ENCODE measurements around the gene GALNTL6.

GALNTL6 gene

DNA sequence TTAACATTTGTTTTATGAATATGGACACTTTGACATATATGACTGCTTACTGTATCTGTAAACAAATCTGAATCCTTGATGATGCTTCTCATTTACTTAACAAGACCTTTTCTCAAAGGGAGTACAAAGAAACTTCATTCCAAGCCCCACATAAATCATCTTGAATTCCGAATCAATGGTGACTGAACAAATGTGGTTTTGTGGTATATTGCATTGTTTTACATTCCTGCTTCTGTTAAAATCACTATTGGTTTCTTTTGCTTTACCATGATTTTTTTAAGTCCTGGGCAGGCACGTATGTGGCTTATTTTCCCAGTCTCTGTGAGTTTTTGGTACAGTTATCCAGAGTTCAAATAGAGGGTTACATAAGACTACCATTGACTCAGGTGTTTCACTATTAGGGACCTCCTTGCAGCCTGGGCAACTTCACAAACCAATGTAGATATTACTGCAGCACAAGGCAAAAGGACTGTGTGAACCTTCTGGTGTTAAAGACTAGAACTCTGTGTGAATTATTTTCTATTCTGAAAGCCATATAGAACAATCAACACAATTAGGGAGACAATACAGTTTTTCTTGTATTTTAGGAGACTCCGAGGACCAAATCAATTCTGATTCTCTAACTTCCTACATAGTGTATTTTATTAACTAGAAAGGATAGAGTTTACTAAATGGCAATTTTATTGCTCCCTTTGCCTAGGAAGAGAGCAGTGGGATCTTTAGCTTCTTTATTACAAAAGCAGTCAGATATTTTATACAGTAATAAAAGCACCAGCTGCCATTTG lies 196.4 kb downstream of the GALNTL6 start:
- DNase-seq, result no peak

DNA sequence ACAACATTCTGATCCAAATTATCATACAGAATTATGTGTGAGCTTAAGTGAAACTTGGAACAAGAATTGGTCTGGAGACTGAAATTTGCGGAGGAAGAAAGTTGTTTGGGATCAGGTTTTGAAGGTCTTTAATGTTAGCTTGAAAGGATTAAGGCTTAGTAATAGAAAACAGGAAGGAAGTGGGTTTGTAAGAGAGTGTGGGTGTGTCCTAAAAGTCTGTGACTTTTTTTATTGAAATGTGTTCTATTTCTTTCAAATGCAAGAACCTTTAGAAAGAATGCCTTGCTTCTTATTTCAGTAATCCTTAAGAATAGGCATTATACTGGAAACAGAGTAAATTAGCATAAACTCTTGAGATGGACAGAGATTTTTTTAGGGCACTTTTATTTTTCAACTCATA lies 198.0 kb downstream of the GALNTL6 start:
- DNase-seq, result no peak

DNA sequence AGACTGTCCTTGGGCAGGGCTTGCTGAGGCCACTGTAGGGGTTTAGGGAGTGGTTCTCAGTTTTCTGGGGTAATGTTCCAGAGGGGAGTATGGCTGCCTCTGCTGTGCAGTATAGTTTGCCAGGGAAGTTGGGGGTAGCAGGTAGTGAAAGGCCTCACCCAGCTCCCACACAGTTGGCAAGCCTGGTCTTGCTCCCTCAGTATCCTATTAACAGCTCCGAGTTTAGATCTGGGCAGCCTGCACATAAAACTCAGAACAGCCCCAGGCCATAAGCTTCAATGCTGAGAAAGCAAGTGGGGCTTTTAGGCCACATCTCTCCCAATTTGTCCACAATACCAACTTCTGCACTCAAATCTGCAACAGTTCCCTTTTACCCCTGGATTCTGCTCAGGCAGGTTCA lies 205.2 kb downstream of the GALNTL6 start:
- DNase-seq, result no peak

DNA sequence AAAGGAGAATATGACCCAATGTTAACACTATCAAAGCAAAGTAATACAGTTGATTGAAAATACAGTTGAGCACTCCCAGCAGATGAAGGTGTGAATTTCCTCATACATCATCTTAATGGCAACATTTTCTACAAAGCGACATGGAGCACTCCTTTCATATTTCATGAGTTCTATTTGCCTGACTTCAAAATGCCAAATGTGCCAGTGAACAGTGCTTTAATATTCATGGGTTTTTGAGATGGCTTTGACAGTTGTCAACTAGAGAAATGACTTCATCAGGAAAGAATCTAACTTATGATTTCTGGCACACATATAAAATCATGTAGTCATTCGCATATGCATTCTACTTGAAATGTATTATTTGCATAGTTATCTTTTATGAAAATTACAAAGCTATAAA lies 222.4 kb downstream of the GALNTL6 start:
- DNase-seq, result no peak

DNA sequence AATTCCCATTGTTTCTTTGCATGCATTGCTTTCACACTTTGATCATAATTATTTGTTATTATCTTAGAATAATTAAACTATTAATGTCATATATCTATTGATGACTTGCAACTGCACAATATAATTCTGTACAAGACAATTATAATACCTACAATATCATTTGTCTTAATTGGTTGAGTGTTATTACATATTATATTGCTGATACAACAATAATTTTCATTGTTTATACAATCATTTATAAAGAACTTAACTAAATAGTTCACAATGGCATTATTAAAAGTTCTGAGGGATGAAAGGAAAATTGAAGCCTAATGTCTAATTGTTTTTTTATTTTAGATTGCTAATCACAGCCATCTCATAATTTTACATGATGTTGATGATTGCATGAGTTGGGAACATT lies 227.6 kb downstream of the GALNTL6 start:
- no peak for DNase-seq

DNA sequence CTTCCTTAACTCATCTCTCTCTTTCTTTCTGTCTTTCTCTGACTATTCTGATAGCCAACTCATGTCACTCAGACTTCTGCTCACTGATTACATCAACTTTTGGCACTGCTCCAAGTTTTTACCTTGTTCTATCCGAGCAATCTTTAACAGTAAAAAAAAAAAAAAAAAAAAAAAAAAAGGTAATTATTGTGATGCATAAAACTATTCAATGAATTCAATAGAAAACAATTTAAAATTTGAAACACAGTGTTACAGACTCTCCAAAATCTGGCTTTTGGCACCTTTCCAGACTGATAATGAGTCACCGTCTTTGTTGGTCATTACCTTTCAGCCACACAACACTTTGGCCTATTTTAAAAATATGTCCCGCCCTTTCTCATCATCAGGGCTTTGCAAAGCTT lies 229.5 kb downstream of the GALNTL6 start:
- no peak for DNase-seq

DNA sequence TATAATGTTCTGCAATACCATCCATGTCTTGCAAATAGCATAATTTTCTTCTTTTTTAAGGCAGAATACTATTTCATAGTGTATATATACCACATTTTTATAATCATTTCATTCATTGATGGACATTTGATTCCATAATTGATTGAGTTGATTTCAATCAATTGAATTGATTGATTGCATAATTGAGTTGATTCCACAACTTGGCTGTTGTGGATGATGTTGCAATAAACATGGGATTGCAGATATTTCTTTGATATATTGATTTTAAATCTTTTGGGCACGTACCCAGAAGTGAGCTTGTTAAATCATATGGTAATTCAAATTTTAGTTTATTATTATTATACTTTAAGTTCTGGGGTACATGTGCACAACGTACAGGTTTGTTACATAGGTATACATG lies 232.8 kb downstream of the GALNTL6 start:
- no peak for DNase-seq

DNA sequence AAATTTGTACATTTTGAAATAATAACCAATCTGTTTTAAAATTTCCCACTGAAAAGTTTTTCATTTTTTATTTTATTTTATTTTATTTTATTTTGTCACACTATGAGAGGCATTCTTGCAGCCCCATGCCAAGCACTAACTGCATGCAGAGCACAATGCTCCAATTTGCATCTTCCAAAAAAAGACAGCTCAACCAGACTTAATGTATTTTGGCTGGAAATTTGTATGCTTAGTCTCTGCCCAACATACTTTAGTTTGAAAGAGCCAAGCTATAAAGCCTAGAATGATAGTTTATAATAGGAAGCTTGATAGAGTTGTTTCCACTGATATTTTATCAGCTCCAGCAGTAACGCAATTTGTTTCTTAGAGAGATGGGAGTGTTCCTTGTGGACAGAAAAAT lies 235.5 kb downstream of the GALNTL6 start:
- DNase-seq, result no peak

DNA sequence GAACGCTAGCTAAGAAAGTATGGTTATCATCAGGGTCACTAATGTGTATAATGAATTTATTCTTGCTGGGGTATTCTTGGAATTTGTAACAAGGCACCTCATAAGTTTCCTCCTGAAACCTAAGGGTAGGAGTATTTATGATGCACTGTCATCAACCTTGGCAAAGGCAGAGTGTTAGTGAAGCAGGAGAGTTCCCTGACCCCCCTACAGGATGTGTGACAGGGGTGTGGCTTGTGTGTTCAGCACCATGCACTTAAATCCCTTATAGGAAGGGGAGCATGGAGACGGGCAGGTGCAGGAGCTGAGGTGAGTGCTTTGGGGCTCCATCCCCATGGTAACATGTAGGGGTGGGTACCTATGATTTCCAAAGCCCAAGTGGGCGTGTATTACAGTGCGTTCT lies 237.7 kb downstream of the GALNTL6 start:
- no peak for DNase-seq

DNA sequence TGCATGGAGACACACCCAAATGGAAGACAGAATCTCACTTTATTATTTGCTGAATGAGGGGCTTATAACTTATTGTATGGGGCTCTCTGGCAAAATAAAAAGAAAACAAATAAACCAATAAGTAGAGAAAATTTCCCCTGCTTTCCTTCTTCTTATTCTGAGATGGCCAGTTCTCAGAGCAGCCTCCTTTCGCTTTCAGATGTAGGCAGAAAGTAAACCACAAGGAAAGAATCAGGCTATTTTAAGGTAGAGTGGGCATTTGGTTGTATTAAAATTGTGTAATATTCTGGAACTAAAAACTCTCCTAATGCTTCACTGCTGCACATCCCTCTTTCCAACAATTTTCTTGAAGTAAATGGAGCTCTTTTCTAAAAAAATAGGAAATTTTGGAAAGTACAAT lies 241.8 kb downstream of the GALNTL6 start:
- DNase-seq, result no peak

DNA sequence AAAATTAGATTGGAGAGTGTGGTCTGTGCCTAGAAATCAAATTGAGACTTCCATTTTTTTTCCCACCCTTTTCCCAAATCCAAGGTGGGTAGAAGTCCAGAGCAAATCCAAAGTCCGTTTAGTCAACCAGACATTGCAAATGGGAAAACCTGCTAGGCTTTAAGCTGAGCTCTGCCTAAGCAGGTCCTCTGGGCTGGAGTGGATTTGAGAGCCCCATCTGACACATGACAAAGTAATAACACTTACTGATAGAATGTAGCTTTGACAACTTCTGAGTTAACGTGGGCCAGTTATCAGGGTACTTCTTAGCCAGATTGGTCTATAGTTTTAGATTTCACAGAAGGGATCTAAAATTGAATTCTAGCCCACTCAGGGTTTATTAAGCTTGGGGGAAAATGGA lies 242.3 kb downstream of the GALNTL6 start:
- no peak for DNase-seq

DNA sequence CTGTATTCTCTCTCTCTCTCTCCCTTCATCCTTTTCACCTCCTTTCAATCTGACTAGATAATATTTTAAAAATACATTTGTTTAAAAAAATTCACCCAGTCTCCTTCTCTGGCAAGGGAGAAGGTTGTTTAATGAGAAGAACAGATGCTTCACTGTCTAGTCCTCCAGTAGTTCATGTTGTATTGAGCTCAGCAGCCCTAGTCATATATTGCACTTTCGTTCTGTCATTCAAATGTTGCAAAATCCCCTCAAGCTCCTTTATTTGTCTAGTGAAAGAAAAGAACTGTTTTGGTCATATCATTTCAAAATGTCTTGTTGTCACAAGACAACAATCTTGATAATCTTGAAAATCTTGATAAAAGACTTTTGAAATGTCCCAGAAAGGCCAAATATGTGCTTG lies 248.0 kb downstream of the GALNTL6 start:
- DNase-seq, result no peak

DNA sequence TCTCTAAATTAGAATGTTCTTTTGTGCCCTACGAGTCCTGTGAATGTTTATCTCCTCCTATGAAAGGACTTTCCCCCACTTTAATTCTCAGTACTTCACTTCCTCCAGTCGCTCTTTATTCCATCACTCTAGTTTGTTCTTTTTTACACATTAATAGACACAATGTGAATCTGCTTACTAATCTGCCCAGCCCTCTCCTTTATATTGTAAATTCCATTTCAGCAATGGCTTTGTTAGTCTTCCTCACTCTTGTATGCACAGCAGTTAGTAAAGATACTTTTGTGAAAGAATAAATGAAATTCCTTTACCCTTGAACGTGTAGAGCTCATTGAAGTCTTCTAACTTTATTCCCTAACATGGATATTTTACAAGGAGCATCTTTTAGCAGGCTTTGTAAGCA lies 255.3 kb downstream of the GALNTL6 start:
- DNase-seq, result no peak

DNA sequence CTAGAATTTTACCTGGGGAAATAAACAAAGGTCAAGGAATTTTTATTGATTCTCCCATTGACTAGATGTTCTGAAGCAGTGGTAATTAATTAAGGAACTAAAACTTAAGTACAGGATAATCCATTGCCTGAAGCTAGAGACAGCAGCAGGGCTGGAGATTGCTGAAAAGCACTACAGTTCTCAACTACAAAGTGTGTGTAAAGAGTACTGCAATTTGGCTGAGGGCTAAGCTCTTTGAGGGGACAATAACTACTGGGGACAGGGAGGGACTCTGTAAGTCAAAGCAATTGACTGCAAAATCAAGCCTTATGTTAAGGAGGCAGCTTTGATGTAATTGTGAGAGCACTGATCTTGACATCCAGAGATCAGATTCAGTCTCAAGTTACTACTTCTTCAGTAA lies 260.4 kb downstream of the GALNTL6 start:
- DNase-seq, result no peak

DNA sequence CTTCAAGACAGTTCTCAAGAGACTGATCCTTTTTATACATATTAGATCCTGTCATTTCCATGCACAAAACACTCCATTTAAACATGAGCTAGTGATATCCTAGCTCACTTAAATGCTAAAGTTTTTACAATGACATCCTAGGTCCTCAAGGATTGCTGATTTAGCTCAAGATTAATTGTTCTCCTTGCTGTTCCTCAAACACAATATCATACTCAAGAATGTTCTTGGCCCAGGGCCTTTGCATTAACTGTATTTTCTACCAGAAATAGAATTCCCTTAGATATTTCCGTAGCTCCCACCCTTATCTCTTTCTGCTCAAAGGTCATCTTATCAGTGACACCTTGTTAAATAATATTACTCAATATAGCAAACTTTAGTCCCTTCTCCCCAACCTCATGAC lies 270.1 kb downstream of the GALNTL6 start:
- DNase-seq, result no peak

DNA sequence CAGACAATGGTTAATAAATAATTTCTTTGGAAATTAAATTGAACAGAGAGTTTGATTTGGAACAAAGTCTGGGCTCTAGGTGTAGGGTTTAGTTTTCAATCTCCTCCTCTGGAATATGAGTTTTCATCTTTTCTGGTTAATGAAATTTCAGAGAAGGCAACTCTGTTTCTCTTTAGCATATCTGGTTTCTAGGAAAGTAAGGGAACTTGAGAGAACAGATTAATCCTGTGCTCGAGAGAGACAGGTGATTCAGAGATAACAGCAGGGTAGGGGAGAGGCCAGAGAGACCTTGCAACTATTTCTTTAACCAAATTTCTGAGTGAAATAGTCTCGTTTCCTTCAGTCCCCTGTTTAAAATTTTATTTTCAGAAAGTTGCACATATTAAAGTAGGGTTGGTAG lies 275.4 kb downstream of the GALNTL6 start:
- DNase-seq, result no peak

DNA sequence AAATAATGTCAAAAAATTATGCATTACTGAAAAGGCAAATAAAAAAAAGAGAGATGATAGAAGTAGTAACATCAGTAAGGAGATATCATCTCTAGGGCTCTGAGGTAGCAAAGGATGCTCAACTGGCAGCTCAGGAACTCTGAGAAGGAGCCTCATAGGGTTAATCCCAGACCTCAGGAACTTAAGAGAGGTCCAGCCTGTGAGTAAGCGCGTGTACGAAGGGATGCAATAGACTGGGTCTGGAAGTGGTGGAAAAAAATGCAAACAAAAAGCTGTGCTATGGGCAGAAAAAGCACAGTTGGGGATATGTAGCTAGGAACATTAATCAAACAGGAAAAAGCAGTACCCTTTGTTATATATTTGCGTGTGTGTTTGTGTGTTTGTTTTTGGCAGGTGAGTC lies 282.0 kb downstream of the GALNTL6 start:
- no peak for DNase-seq

DNA sequence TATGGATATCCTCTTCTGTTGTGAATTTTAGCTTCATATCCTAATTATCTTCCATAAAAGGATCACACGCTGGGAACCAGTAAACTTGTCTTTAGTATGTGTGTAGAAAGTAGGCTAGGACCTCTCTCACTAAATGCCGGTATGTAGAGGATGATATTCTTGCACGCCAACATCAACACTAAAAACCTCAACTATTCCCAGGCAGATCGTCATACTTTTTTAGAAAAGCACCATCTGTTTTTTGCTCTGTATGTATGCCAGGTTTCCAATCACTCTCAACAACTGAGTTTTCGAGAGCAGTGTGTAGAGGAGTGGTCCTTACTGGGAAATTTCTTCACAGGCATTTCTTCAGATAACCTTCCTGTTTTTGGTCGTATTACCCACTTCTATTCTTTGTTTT lies 283.6 kb downstream of the GALNTL6 start:
- no peak for DNase-seq

DNA sequence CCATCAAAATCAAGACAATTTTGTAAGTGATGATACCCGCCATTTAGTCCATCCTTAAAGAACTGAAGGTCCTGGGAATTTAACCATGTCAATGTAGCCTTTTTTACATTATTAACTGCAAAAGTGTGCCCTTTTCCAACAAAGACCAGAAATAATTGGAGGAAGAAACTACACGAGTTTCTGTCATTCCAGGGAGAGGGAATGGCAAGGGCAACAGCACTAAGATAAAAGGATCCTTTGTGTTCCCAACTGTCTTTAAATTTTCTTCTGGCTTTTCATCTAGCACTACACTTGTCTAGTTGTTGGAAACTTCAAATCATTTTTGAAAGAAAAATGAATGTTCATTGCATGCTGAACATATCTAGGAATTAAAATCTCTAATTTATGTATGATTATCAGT lies 286.2 kb downstream of the GALNTL6 start:
- no peak for DNase-seq

DNA sequence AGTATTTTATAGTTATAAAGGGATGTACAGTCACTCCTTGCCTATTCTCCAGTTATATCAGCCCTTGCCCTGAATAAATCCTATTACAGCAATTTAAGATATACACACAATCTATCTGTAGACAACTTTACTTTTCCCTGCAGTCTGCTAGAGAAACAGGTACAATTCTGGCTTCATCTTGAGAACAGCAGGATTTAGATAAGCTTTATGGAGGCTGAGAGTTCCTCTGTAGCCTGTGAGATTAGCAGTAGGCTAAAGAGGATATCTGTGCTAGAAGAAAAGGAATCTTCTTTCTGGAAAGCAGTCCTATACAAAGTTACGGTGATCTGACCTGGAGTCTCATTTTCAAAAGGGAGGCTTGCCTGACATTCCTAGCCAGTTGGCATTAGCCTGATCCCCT lies 290.3 kb downstream of the GALNTL6 start:
- no peak for DNase-seq

DNA sequence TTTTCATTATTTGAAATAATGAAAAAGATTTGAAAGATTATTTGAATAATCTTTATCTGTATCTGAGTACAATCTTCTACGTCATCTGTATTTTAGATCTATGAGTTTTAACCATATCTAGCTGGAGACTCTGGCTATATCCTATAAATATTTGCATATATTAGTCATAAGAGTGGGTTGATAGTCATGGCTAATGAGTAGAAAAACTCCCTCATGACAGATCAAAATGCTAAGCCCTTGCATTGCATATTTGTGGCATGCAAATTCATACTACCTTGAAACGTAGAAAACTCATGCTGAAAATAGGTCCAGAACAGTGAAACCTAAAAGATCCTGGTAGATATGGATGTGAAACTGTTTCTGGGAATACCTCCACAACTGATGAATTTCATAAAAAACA lies 291.3 kb downstream of the GALNTL6 start:
- no peak for DNase-seq

DNA sequence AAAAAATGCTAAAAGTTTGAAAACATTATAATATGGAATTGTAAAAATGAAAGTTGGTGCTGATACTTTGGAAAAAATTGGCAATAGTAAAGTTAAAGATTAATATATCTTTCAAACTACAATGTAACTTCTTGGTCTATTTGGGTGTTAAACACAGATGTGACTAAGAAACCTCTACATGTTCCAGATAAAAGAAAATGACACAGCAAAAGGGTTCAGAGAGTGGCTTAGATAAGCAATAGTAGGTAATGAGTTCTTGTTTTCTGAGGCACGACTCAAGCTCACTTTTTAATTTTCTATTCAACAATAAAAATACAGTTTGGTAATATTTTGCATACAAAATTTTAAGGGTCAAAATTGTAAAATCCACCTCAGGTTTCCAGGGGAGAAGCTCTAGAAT lies 292.7 kb downstream of the GALNTL6 start:
- no peak for DNase-seq

DNA sequence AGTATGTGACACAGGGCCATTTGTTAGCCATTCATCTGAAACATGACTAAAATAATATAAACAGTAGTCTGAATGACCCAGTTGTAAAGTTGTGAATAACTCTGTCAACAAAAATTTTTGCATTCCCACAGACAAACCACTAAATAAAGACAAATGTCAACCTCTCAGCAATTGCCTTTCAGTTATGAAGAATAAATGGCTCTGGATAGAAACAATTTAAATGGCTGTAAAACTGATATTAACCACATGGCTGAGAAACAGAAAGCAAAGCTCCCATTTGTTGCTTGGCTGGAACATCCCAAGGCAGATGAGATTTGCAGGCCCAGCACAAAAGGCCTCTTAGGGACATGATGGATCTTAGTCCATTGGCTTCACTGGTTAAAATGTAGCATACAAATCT lies 296.3 kb downstream of the GALNTL6 start:
- no peak for DNase-seq

DNA sequence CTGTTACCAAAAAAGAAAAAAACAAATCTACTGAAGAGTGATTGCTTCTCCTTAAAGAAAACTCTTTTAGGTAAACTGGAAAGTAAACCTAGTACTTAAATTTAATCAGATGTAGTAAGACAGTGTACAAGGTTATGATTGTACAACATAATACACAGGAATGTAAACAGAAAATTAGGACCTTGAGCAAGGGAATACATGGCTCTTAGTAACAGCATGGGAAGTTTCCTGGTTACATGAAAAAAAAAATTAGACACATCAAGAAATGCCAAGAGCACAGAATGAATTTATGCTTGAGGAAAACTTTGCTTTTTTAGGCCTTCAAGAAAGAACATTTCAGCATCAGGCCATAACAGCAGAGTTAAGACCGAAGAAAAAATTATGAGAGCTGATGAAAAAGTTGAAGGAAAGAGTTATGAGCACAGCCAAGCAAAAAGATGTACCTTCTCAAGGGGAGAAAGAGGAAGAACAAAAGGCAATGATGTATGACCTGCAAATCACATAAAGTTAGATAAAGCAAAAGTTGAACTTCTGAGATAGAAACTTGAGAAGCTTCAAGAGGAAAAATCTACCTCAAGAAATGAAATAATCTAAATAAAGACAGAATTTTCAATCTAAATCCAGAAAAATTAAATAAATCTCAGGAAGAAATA lies 311.6 kb downstream of the GALNTL6 start:
- DNase-seq, result no peak

DNA sequence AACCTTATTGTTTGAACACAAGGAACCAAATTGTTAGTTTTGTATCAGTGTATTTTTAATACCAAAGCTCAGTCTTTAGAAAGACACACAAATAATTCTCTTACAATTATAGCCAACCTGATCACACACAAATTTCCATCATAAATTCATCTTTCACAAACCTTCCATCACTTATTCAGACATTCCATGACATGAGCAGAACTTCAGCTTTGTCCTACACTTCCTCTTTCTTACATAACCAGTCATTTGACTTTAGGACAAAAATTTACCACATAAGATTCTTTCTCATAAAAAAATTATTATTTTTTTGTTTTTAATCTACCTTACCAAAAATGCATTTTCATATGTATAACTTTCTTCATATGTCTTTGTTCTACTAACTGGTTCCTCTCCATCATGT lies 312.2 kb downstream of the GALNTL6 start:
- DNase-seq, result no peak

All from T-helper 9 cell (primary cell).